A673 (cell line): ENCODE results near the gene KRT79. TPM values are rescaled to one million over a fixed set of nuclear protein-coding genes. Genes with fewer than 3 reads are reported as not detected.
"Not testable (repeated sequence)": the region's sequence is repeated elsewhere in the genome, so short reads cannot be mapped to it uniquely, and the experiment has no call there.

ENCODE experiments used
- BruUV-seq: library from RNA; stranded (reverse); fragments of 400-500 nt; replicated peaks from 2 replicates; lab custom pipeline; 2021; lab: Mats Ljungman, UMichigan
- CTCF ChIA-PET: fragments of 300-600 bp; sonication (Branson Sonifier 250); formaldehyde crosslinking; loops from one replicate; lab custom pipeline; 2022; ENCODE audit warnings: antibody characterized with exemption; lab: Charles Lee
- POLR2A ChIA-PET: fragments of 300-600 bp; sonication (Branson Sonifier 250); formaldehyde crosslinking; loops from one replicate; lab custom pipeline; 2022; ENCODE audit warnings: antibody characterized with exemption; ENCODE audit not compliant: low non-redundant PET; lab: Charles Lee
- DNase-seq: peaks from one replicate; pipeline ENCODE4 v3.0.0-alpha.2; 2015; ENCODE audit warnings: low spot score
- H3K27ac ChIP-seq: fragments of 200-600 bp; sonication (generic); 2 replicates; pipeline ENCODE4 v1.5.1; 2016; ENCODE audit warnings: mixed run types, low read depth, mild to moderate bottlenecking, mixed read lengths, antibody characterized with exemption, low read length; ENCODE audit not compliant: poor library complexity, severe bottlenecking
- H3K27me3 ChIP-seq: fragments of 200-600 bp; sonication (generic); replicated peaks from 2 replicates; pipeline ENCODE4 v1.6.1; 2017; ENCODE audit warnings: mixed run types, low read depth, mild to moderate bottlenecking, mixed read lengths, antibody characterized with exemption, low read length; ENCODE audit not compliant: insufficient read depth, poor library complexity
- H3K36me3 ChIP-seq: fragments of 200-600 bp; sonication (generic); 2 replicates; pipeline ENCODE4 v1.6.1; 2016; ENCODE audit warnings: mixed run types, mild to moderate bottlenecking, mixed read lengths, antibody characterized with exemption, low read length; ENCODE audit not compliant: insufficient read depth, poor library complexity, severe bottlenecking
- H3K4me1 ChIP-seq: fragments of 200-600 bp; sonication (generic); 2 replicates; pipeline ENCODE4 v1.6.1; 2017; ENCODE audit warnings: mixed run types, mild to moderate bottlenecking, mixed read lengths, antibody characterized with exemption, low read length; ENCODE audit not compliant: insufficient read depth, poor library complexity, severe bottlenecking
- H3K4me3 ChIP-seq: fragments of 200-600 bp; sonication (generic); 2 replicates; pipeline ENCODE4 v1.5.1; 2016; ENCODE audit warnings: low read depth, mixed run types, mild to moderate bottlenecking, mixed read lengths, low read length; ENCODE audit not compliant: poor library complexity, severe bottlenecking
- H3K9me3 ChIP-seq: fragments of 200-600 bp; sonication (generic); 2 replicates; pipeline ENCODE4 v1.6.1; 2016; ENCODE audit warnings: mixed run types, low read depth, mild to moderate bottlenecking, mixed read lengths, antibody characterized with exemption, low read length; ENCODE audit not compliant: poor library complexity, severe bottlenecking
- CTCF ChIP-seq: fragments of 300-800, 200-600 bp; sonication (generic); conservative IDR thresholded peaks from 2 replicates; pipeline ENCODE4 v1.5.1; 2017; ENCODE audit warnings: low read depth, mild to moderate bottlenecking, antibody characterized with exemption, low read length, moderate library complexity, mixed read lengths
- EZH2 ChIP-seq: fragments of 200-600 bp; sonication (generic); IDR thresholded peaks from 2 replicates; pipeline ENCODE4 v1.6.1; 2017; ENCODE audit warnings: borderline replicate concordance, low read depth, mild to moderate bottlenecking, mixed read lengths, antibody characterized with exemption, low read length; ENCODE audit not compliant: poor library complexity, severe bottlenecking
- intact Hi-C: fragments of 100-400 bp; cut with micrococcal nuclease; formaldehyde crosslinking; loops from one replicate; pipeline ENCODE4 v1.10.0; 2022; ENCODE audit not compliant: unreplicated experiment
- total RNA-seq: library from RNA; stranded (reverse); gene quantifications from 2 replicates; pipeline ENCODE4 v1.2.3, GENCODE V29; 2021

The KRT79 gene
- total RNA-seq, 1 experiment from 2014 or later = not detected

GRCh38 chr12:52857500-52857899 lies 23.4 kb upstream of the KRT79 start:
- no peak overlapping the region for H3K4me3 ChIP-seq
- no peak overlapping the region for H3K27ac ChIP-seq
- intact Hi-C loops = no loop called here
- no peak for DNase-seq
- BruUV-seq = no TSS peak
- TF ChIP-seq EZH2 = no peak
- no peak for TF ChIP-seq CTCF
- H3K9me3 ChIP-seq = no peaks in the 10 kb centered on the region
- H3K4me1 ChIP-seq = no peaks in the 10 kb centered on the region
- POLR2A ChIA-PET = no interaction called here
- no peaks in the 10 kb centered on the region for H3K36me3 ChIP-seq
- no peaks in the 10 kb centered on the region for H3K27me3 ChIP-seq
- CTCF ChIA-PET = no interaction called here

GRCh38 chr12:52856787-52857186 lies 22.7 kb upstream of the KRT79 start:
- Histone ChIP-seq H3K4me1 (no peaks in the 10 kb centered on the region), H3K36me3 (no peaks in the 10 kb centered on the region), H3K9me3 (no peaks in the 10 kb centered on the region), H3K27me3 (no peaks in the 10 kb centered on the region), H3K27ac (no peak overlapping the region), H3K4me3 (no peak overlapping the region)
- no peak for TF ChIP-seq EZH2
- TF ChIP-seq CTCF = no peak
- ChIA-PET CTCF (no interaction called here), POLR2A (no interaction called here)
- intact Hi-C loops = no loop called here
- no TSS peak for BruUV-seq
- no peak for DNase-seq

GRCh38 chr12:52856077-52856476 lies 22.0 kb upstream of the KRT79 start:
- CTCF ChIA-PET = not testable (repeated sequence)

GRCh38 chr12:52851787-52852186 lies 17.7 kb upstream of the KRT79 start:
- Histone ChIP-seq H3K27me3 (no peaks in the 10 kb centered on the region), H3K9me3 (no peaks in the 10 kb centered on the region), H3K4me1 (no peaks in the 10 kb centered on the region), H3K36me3 (no peaks in the 10 kb centered on the region), H3K27ac (no peak overlapping the region), H3K4me3 (no peak overlapping the region)
- CTCF ChIA-PET = no interaction called here
- POLR2A ChIA-PET = no interaction called here
- DNase-seq = no peak
- no peak for TF ChIP-seq EZH2
- intact Hi-C loops = no loop called here
- no TSS peak for BruUV-seq

More at GRCh38 chr12:52856077-52856476, 22.0 kb upstream of the KRT79 start:
- H3K4me1 ChIP-seq, BruUV-seq, H3K36me3 ChIP-seq, POLR2A ChIA-PET, DNase-seq, intact Hi-C loops, H3K9me3 ChIP-seq, H3K27ac ChIP-seq, H3K4me3 ChIP-seq, H3K27me3 ChIP-seq: not testable (repeated sequence)
